ENCODE data around the gene EVL. TPM values are rescaled to one million over a fixed set of nuclear protein-coding genes. Genes with fewer than 3 reads are reported as not detected.

EVL gene
- total and polyA plus RNA-seq, 2 of the 8 experiments (the other 6 are each of a cell fraction or from before 2014, with no cell fraction given): 30.7 to 64.6 TPM

DNA sequence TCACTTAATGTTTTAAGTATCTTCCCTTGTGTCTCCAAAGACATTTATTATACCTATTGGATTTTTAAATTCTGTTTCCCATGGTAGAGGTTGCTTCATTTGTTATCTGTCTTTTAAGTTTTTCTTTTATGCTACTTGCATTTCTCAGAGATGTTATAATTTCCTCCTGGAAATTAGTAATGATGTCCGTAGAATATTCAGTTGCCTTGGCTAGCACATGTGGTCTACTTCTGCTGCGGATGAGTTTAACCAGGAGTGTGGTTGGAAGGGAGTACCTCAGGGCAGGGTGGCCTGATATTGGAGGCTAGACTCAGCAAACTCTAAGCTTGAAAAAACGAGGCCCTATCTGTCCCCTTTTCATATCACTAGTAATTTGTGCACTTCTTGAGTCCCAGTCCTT is 8.8 kb upstream of the EVL start:
- Histone ChIP-seq H3K27ac (ENCODE audit: low read depth, low read length) (no peak overlapping the region), H2BK5ac (ENCODE audit: low read depth, low read length) (no peak overlapping the region), H3K4ac (replicated peaks; ENCODE audit: insufficient read length, low read depth, low read length) (no peak overlapping the region), H4K91ac (replicated peaks; ENCODE audit: insufficient read length, low read length) (no peak overlapping the region), H2BK15ac (ENCODE audit: low read length) (no peak overlapping the region), H3K4me2 (ENCODE audit: insufficient read depth in 1 of 2, low read depth in 2 of 2, low read length in 2 of 2) (no peak overlapping the region), H3K79me2 (ENCODE audit: control insufficient read depth in 1 of 2, insufficient read depth in 2 of 2, low read length in 2 of 2) (no peaks in the 10 kb centered on the region), H3K4me3 (ENCODE audit: extremely low read depth in 1 of 4, insufficient read depth in 2 of 4, low read depth in 3 of 4, low read length in 4 of 4) (no peak overlapping the region), H2AFZ (ENCODE audit: low read length) (no peak overlapping the region), H3K23ac (ENCODE audit: insufficient read length) (no peak overlapping the region), H4K5ac (ENCODE audit: insufficient read length, low read depth, low read length) (no peak overlapping the region), H2BK20ac (ENCODE audit: low read length) (no peak overlapping the region), H3K79me1 (ENCODE audit: low read depth, low read length) (peaks cover 2% of the 10 kb centered on the region; the same call in 1 of the 2 replicates), H3K23me2 (ENCODE audit: low read depth, low read length) (no peaks in the 10 kb centered on the region), H4K8ac (ENCODE audit: extremely low read depth, insufficient read depth, low read length) (no peak overlapping the region), H3K4me1 (replicated peaks in 1 of 4; ENCODE audit: control insufficient read depth in 3 of 4, insufficient read depth in 4 of 4, low read length in 3 of 4) (no peaks in the 10 kb centered on the region), H3K18ac (ENCODE audit: extremely low read depth, low read length) (no peak overlapping the region), H3K36me3 (ENCODE audit: control insufficient read depth in 2 of 4, insufficient read depth in 4 of 4, low read length in 3 of 4) (no peaks in the 10 kb centered on the region), H2BK12ac (ENCODE audit: low read depth, low read length) (no peak overlapping the region), H3K9me3 (ENCODE audit: insufficient read depth in 2 of 2, low read depth in 1 of 2, low read length in 1 of 2) (no peaks in the 10 kb centered on the region), H3K9ac (replicated peaks in 1 of 4; ENCODE audit: extremely low read depth in 1 of 4, low read depth in 3 of 4, low read length in 3 of 4) (no peak overlapping the region), H3K27me3 (replicated peaks in 1 of 4; ENCODE audit: control insufficient read depth in 3 of 4, extremely low read depth in 1 of 4, insufficient read depth in 3 of 4, low read length in 3 of 4) (no peaks in the 10 kb centered on the region), H2AK5ac (ENCODE audit: low read depth, low read length) (no peak overlapping the region), H3K14ac (ENCODE audit: insufficient read length) (no peak overlapping the region), H4K20me1 (replicated peaks in 1 of 2; ENCODE audit: control insufficient read depth in 1 of 2, insufficient read depth in 2 of 2, low read length in 2 of 2) (peaks cover 0 to 2% of the 10 kb centered on the region in 2 experiments), H3K56ac (replicated peaks; ENCODE audit: insufficient read length, low read depth, low read length) (no peak overlapping the region), H2BK120ac (replicated peaks; ENCODE audit: low read depth, low read length) (no peak overlapping the region)
- no peak for FAIRE-seq
- CTCF ChIA-PET (ENCODE audit: partially characterized antibody): interaction anchor here (0.7 to 5.1 kb wide), 14 partner anchors 10 to 166 kb away, joined by 3 to 21 read pairs (median 4); no protein-coding TSS in a partner anchor
- POLR2A ChIA-PET (ENCODE audit: partially characterized antibody): interaction anchor here (0.9 kb wide), 1 partner anchor 73 kb away, joined by 6 read pairs; no protein-coding TSS in a partner anchor
- WGBS, 2 experiments (ENCODE audit: extremely low coverage in 1 of 2, insufficient coverage in 1 of 2, insufficient read length in 1 of 2, insufficient replicate concordance in 2 of 2, low coverage in 1 of 2, low lambda C conversion rate in 2 of 2, missing lambda C conversion rate in 1 of 2): 79% methylated on average over 3 of the region's 3 CpGs; no CpG with 5 or more reads in 1 of the 2 experiments
- TF ChIP-seq PHF8 (conservative IDR thresholded peaks at IDR 0.05; ENCODE audit: low read depth, low read length): no peak
- TF ChIP-seq, protein P1, sequence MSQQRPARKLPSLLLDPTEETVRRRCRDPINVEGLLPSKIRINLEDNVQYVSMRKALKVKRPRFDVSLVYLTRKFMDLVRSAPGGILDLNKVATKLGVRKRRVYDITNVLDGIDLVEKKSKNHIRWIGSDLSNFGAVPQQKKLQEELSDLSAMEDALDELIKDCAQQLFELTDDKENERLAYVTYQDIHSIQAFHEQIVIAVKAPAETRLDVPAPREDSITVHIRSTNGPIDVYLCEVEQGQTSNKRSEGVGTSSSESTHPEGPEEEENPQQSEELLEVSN (IDR thresholded peaks at IDR 0.05): no peak
- TF ChIP-seq NRF1 (IDR thresholded peaks at IDR 0.05; ENCODE audit: low read depth, low read length): no peak
- no peak for TF ChIP-seq POLR2A (IDR thresholded peaks at IDR 0.05; ENCODE audit: control extremely low read depth in 1 of 2, low read depth in 2 of 2, low read length in 2 of 2)
- no peak for TF ChIP-seq SP2 (IDR thresholded peaks at IDR 0.05; ENCODE audit: low read length)
- no peak for TF ChIP-seq EZH2 (IDR thresholded peaks at IDR 0.05; ENCODE audit: low read depth, low read length, severe bottlenecking)
- TF ChIP-seq CHD1 (IDR thresholded peaks at IDR 0.05; ENCODE audit: low read depth, low read length): no peak
- no peak for TF ChIP-seq RNF2 (IDR thresholded peaks at IDR 0.05; ENCODE audit: borderline replicate concordance, low read depth, low read length, missing control alignments, poor library complexity, severe bottlenecking)
- TF ChIP-seq KDM4A (IDR thresholded peaks at IDR 0.05; ENCODE audit: low read depth, low read length, severe bottlenecking): no peak
- no peak for TF ChIP-seq TEAD4 (IDR thresholded peaks at IDR 0.05; ENCODE audit: low read depth, low read length)
- TF ChIP-seq RFX5 (IDR thresholded peaks at IDR 0.05; ENCODE audit: borderline replicate concordance, low read depth, low read length): no peak
- TF ChIP-seq KDM5A (IDR thresholded peaks at IDR 0.05; ENCODE audit: low read length): no peak
- TF ChIP-seq SP4 (IDR thresholded peaks at IDR 0.05; ENCODE audit: low read length): no peak
- no peak for DNase-seq (ENCODE audit: low read depth in 1 of 2, low spot score in 2 of 2)

Data from H1 (cell line).